ENCODE results near the gene COL6A5.

Gene COL6A5

DNA sequence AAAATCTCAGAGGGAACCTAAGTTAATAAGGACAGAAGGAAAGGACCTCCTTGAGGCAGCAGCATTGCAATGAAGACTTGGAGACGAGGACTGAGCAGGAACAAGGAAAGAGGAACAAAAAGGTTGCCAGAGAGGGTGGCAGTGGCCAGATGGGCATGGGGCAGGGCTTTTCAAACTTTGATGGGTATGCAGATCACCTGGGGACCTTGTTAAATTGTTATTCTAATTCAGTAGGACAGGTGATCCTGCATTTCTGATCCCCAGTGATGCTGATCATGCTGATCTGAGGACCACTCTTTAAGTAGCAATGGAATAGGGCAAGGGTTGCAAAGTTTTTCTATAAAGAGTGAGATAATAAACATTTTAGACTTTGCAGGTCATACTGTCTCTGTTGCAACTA is 182.6 kb downstream of the COL6A5 start:
- no peak for DNase-seq

DNA sequence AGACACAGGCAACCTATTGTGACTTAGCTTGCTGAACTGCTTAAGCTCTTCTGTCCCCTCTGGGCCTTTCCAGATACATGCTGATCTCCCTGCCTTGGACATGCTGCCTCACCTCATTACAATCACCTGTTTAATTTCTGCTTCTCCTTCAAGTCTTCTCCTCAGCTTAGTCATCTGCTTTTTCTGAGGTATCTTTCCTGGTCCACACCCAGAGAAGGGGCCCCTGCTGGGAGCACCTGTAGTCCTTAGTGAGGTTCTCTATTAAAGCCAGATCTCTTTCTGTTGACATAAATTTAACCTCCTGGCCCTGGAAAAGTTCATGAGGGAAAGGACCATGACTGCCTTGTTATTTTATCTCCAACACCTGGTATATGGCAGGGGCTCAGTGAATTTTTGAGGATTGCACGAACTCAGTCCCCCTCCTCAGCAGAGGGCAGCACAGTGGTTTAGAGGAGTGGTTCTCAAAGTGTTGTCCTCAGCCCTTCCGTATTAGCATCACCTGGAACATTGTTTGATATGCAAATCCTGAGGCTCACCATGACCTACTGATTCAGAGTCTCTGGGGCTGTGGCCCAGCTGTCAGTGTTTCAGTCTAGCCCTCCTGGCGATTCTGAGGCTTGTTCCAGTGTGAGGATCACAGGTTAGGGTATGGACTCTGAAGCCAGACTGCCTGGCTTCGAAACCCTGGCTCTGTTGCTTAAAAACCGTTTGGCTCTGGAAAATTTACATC is 184.2 kb downstream of the COL6A5 start:
- no peak for DNase-seq

DNA sequence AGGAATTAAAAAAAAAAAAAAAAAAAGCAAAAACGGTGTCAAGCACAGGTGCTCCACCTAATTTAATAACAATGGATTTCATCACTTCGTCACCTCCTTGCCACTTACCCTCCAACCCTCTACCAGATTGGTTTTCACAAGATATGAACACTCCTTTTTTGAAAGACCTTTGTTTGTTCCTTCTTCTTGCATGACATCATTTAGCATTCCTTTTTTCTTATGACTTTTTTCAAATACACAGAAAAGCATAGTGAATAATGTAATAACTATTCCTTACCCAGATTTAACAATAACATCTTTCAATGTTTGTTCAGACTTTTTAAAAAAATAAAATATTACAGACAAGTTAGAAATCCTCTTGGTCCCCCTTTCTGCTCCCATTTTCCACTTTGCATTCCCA is 187.8 kb downstream of the COL6A5 start:
- no peak for DNase-seq

Measured in stimulated activated CD4-positive, alpha-beta T cell treated with anti-CD3 and anti-CD28 coated beads, Interleukin-2, amount 100 ng/mL, for 24 hours (primary cell).